ENCODE measurements around the gene DMD.
"Not testable (repeated sequence)": the region's sequence is repeated elsewhere in the genome, so short reads cannot be mapped to it uniquely, and the experiment has no call there.

- TF ChIP-seq, protein P1, sequence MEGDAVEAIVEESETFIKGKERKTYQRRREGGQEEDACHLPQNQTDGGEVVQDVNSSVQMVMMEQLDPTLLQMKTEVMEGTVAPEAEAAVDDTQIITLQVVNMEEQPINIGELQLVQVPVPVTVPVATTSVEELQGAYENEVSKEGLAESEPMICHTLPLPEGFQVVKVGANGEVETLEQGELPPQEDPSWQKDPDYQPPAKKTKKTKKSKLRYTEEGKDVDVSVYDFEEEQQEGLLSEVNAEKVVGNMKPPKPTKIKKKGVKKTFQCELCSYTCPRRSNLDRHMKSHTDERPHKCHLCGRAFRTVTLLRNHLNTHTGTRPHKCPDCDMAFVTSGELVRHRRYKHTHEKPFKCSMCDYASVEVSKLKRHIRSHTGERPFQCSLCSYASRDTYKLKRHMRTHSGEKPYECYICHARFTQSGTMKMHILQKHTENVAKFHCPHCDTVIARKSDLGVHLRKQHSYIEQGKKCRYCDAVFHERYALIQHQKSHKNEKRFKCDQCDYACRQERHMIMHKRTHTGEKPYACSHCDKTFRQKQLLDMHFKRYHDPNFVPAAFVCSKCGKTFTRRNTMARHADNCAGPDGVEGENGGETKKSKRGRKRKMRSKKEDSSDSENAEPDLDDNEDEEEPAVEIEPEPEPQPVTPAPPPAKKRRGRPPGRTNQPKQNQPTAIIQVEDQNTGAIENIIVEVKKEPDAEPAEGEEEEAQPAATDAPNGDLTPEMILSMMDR (IDR thresholded peaks at IDR 0.05) = not testable (repeated sequence)
- not testable (repeated sequence) for TF ChIP-seq POLR2A, EP300, POLR2AphosphoS5 (IDR thresholded peaks at IDR 0.05)
These were observed 506.0 kb downstream of the DMD start for GRCh38 chrX:32705385-32705784.
